Memory B cell (primary cell): Measurements from ENCODE around the gene DPH3.

ENCODE experiments used
- ATAC-seq: fragments of 150-1000 bp; cut with Tn5 transposase; 2 replicates; pipeline ENCODE4 v1.10.0; 2021; ENCODE audit warnings: low read depth, mild to moderate bottlenecking, moderate library complexity
- DNase-seq, 2 donors: peaks; one replicate each; pipeline ENCODE4 v3.0.0; 2022; ENCODE audit warnings: low spot score in 2 of 2
- H3K27ac Mint-ChIP-seq: one replicate; pipeline ENCODE4 v1.8.0; 2022; ENCODE audit warnings: mild to moderate bottlenecking, moderate library complexity, mixed read lengths
- H3K27me3 Mint-ChIP-seq: one replicate; pipeline ENCODE4 v1.8.0; 2022; ENCODE audit warnings: mixed read lengths
- H3K36me3 Mint-ChIP-seq: one replicate; pipeline ENCODE4 v1.8.0; 2022; ENCODE audit warnings: mild to moderate bottlenecking, mixed read lengths
- H3K4me1 Mint-ChIP-seq: one replicate; pipeline ENCODE4 v1.8.0; 2022; ENCODE audit warnings: mixed read lengths
- H3K4me3 Mint-ChIP-seq: one replicate; pipeline ENCODE4 v1.8.0; 2022; ENCODE audit warnings: mild to moderate bottlenecking, moderate library complexity, mixed read lengths
- H3K9me3 Mint-ChIP-seq: one replicate; pipeline ENCODE4 v1.8.0; 2022; ENCODE audit warnings: mixed read lengths

The DPH3 gene

DNA sequence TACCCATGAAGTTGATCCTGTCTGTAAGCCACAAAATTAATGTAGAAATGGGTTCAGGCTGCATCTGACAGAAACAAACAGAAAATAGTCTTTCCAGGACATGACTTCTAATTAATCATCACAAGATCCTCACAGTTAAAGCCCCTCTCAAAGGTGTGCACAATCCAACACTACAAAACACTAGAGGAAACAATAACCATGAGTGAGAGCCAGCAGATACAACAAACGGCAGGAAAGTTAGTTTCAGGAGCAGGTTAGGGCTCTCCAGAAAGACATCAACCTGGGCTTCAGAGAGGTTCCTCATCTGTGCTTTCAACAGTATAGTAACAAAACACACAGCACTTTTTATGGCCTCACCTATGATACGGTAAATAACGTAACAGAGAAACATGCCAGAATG, 42.8 kb downstream of the DPH3 start:
- Mint-ChIP-seq H3K4me3 (no peak overlapping the region), H3K27ac (no peak overlapping the region), H3K9me3 (peaks cover 2% of the 10 kb centered on the region), H3K4me1 (peaks cover 4% of the 10 kb centered on the region), H3K36me3 (no peaks in the 10 kb centered on the region), H3K27me3 (no peaks in the 10 kb centered on the region)
- DNase-seq = no peak
- no peak for ATAC-seq

DNA sequence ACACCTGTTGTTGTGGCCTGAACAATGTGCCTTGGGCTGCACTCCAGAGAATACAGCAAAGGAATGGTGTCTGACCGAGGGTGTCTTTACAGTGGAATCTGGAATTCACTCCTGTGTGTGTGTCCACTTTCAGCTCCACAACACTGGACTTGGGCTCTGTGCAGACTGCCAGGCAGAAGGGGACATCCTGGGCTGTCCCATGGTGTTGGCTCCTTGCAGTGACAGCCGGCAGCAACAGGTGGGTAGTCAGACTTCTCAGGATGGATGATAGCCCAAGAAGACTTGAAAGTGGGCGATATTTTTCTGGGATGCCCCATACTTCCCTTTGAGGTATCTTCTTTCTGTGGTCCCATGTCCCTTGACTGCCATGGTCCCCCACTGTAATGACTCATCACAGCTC, 45.0 kb downstream of the DPH3 start:
- Mint-ChIP-seq H3K27ac (no peak overlapping the region), H3K4me3 (no peak overlapping the region), H3K4me1 (peaks cover 4% of the 10 kb centered on the region), H3K27me3 (no peaks in the 10 kb centered on the region), H3K9me3 (no peaks in the 10 kb centered on the region), H3K36me3 (no peaks in the 10 kb centered on the region)
- DNase-seq = no peak
- ATAC-seq = no peak

GRCh38 chr3:16216373-16216935, 48.3 kb downstream of the DPH3 start:
- DNase-seq = no peak

GRCh38 chr3:16214366-16214765, 50.4 kb downstream of the DPH3 start:
- Mint-ChIP-seq H3K9me3 (no peaks in the 10 kb centered on the region), H3K4me3 (no peak overlapping the region), H3K36me3 (no peaks in the 10 kb centered on the region), H3K4me1 (no peaks in the 10 kb centered on the region), H3K27ac (no peak overlapping the region), H3K27me3 (peaks cover 5% of the 10 kb centered on the region)
- DNase-seq (no peak), ATAC-seq (no peak)

More at GRCh38 chr3:16216373-16216935, 48.3 kb downstream of the DPH3 start:
- no peak overlapping the region for H3K27ac Mint-ChIP-seq
- no peaks in the 10 kb centered on the region for H3K4me1 Mint-ChIP-seq
- no peaks in the 10 kb centered on the region for H3K9me3 Mint-ChIP-seq
- H3K27me3 Mint-ChIP-seq = peaks cover 4% of the 10 kb centered on the region
- H3K4me3 Mint-ChIP-seq = no peak overlapping the region
- no peaks in the 10 kb centered on the region for H3K36me3 Mint-ChIP-seq
- ATAC-seq = no peak

DNA sequence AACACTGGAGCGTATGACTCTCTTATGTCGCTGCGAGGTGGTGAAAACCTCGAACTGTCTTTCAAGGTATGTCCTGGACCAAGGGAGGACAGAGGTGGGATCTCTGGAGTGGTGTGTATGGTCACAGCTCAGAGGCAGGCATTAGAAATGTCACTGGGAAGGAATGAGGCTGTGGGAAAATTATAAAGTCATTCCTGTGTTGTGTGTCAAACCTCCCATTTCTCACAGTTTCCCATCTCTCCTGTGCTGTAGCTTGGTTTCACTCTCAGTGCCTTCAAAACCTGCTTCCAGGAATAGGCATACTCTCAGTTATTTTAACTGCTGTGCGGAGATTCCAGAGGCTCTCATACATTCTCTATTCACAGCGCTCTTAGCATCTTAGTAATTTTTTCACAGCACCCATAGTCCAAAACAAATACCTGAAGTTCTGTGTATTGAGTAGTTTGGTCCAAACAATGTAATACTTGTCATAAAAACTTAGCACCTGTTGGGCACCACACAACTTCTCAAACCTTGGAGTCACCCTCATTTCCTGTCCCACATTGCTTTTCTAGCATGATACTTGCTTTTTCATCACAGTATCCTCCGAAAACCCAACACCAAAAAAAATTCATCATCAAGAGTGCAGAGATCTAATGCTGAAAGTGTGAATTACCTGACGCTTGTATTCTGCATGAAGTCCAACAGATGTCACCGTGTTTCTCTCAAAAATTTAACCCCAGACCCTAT, 53.4 kb downstream of the DPH3 start:
- Mint-ChIP-seq H3K36me3 (no peaks in the 10 kb centered on the region), H3K27me3 (peaks cover 5% of the 10 kb centered on the region), H3K27ac (no peak overlapping the region), H3K4me3 (no peak overlapping the region), H3K4me1 (no peaks in the 10 kb centered on the region), H3K9me3 (no peaks in the 10 kb centered on the region)
- ATAC-seq = no peak
- DNase-seq = no peak
